ENCODE data around the gene SRSF2. TPM values are rescaled to one million over a fixed set of nuclear protein-coding genes. Genes with fewer than 3 reads are reported as not detected.
A peak's percentile ranks its signal among the peaks of the same experiment; 100 is the strongest.

Gene SRSF2
- total RNA-seq, 1 donor = 152 TPM

DNA sequence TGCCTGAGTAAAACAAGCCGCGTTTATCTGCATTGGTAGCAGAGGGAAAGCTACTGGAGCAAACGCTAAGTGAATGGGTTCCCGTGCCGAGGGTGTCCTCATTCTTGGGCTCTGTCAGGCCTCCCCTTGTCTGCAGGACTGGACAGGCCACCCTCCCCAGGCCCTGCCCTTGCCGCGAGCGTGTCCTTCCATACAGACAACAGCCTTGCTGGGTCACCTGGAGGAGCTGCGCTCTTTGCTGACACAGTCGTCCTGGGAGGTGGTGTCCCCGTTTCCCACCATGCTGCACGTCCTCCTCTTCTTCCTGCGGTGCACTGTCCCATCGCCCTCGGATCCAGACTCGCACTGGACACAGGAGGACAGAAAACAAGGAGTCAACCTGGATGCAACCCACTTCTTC, 18.6 kb downstream of the SRSF2 start:
- no peak for DNase-seq (ENCODE audit: low read depth)
- H3K4me3 ChIP-seq (ENCODE audit: low read depth, low read length) = no peak overlapping the region
- no peak for TF ChIP-seq CTCF (IDR thresholded peaks at IDR 0.05; ENCODE audit: insufficient read depth, low read depth, low read length)

DNA sequence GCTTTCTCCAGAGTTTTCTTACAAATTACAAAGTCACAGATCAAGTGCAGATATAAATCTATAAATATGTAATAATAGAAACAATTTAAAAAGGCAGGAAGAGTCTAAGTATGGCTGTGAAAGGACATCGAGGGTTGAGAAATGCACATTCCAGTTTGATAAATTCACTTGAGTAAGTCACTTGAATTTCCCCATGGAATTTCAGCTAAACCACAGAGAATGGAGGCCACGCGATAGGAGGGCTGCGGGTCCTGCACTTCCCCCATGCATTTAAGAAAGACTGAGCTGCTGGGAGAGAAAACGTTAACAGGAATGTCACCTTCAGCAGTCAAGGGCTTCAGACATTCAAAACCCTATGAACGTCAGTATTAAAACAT, 20.3 kb downstream of the SRSF2 start:
- DNase-seq (ENCODE audit: low read depth) = peak; percentile 97
- H3K4me3 ChIP-seq (ENCODE audit: low read depth, low read length) = peak overlapping the region; percentile 7
- no peak for TF ChIP-seq CTCF (IDR thresholded peaks at IDR 0.05; ENCODE audit: insufficient read depth, low read depth, low read length)

- peak; percentile 100 for DNase-seq (ENCODE audit: low read depth)
- H3K4me3 ChIP-seq (ENCODE audit: low read depth, low read length) = peak overlapping the region; percentile 7
- TF ChIP-seq CTCF (IDR thresholded peaks at IDR 0.05; ENCODE audit: insufficient read depth, low read depth, low read length) = no peak
Measured at GRCh38 chr17:76716146-76716838, 20.8 kb downstream of the SRSF2 start.

DNA sequence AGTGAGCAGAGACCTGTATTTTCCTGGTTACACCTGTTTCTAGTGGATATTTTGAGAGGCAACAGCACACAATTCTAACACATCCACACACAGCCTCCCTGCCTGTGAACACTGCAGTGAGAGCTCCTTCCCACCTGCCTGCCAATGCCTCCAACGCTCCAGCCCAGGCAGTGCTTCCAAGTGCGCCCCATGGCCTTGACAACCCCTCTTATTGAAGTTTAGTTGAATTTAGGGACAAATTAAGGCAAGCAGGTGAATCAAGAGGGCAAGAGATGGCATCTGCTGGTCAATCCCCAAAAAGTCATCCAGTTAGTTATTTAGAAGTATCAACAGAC, 21.7 kb downstream of the SRSF2 start:
- no peak overlapping the region for H3K4me3 ChIP-seq (ENCODE audit: low read depth, low read length)
- no peak for TF ChIP-seq CTCF (IDR thresholded peaks at IDR 0.05; ENCODE audit: insufficient read depth, low read depth, low read length)
- no peak for DNase-seq (ENCODE audit: low read depth)

DNA sequence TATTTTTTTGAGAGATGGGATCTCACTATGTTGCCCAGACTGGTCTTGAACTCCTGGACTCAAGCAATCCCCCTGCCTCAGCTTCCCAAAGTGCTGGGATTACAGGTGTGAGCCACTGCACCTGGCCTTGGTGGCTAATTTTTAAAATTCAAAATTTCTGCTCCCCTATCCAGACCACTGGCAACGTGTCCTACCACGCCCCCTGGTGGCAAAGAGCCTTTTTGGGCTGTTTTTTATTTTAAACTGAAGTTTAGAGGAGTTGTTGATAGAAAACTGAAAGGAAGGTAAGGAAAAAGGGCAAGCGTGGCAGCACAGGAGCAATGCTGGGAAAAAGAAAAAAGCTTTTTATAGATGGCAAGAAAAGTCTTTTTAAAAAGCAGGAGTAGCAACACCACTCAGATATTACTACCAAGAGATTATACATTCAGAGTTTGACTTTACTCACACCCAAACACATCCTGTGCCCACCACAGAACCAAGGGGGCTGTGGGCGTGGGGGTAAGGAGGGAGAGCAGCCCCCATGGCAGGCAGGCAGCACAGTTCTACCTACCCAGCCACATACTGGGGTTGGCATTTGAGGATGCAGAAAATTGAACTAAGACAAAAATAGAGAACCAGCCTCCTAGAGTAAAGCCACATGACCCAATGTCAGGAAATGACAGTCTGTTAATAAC, 22.2 kb downstream of the SRSF2 start:
- H3K4me3 ChIP-seq (ENCODE audit: low read depth, low read length) = no peak overlapping the region
- DNase-seq (ENCODE audit: low read depth) = peak; percentile 75
- peak; percentile 76 for TF ChIP-seq CTCF (IDR thresholded peaks at IDR 0.05; ENCODE audit: insufficient read depth, low read depth, low read length)

DNA sequence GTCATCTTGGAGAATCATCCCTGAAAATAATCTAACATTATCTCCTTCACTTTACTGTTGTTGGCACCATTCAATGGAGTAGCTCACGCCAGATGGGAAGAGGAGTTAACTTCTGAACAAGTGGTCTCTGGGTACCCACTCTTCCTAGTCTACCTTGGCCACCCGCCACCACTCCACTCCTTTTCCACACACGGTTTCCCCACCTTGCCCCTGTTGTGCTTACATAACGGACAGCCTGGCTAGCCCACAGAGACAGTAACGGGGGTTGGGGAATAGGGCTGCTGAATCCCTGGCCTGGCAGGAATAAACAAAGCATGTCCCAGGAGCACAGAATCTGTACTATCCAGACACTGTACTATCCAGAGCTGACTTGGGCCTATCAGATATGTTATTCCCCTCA, 22.8 kb downstream of the SRSF2 start:
- H3K4me3 ChIP-seq (ENCODE audit: low read depth, low read length) = no peak overlapping the region
- TF ChIP-seq CTCF (IDR thresholded peaks at IDR 0.05; ENCODE audit: insufficient read depth, low read depth, low read length) = no peak
- DNase-seq (ENCODE audit: low read depth) = no peak

Data from fibroblast of villous mesenchyme (primary cell).